Thyroid gland (tissue), 4 donors: ENCODE results near the gene LFNG. TPM values are rescaled to one million over a fixed set of nuclear protein-coding genes. Genes with fewer than 3 reads are reported as not detected.

Source experiments
- DNase-seq, 2 donors: peaks; one replicate each; pipeline ENCODE4 v3.0.0-alpha.2; 2019
- H3K27ac ChIP-seq, 3 donors: fragments of 200-600 bp; sonication (generic); 1 replicate in 2 of 3; 2 replicates in 1 of 3; pipeline ENCODE4 v1.5.1; 2016 to 2019; ENCODE audit warnings: mild to moderate bottlenecking in 1 of 3, moderate library complexity in 1 of 3
- H3K27me3 ChIP-seq: fragments of 200-600 bp; sonication (generic); one replicate; pipeline ENCODE4 v1.5.1; 2019
- H3K36me3 ChIP-seq, 2 donors: fragments of 200-600 bp; sonication (generic); one replicate each; pipeline ENCODE4 v1.5.1; 2016 to 2019
- H3K4me1 ChIP-seq, 2 donors: fragments of 200-600 bp; sonication (generic); one replicate each; pipeline ENCODE4 v1.5.1; 2017 to 2019
- H3K4me3 ChIP-seq, 3 donors: fragments of 200-600 bp; sonication (generic); replicated peaks in 1 of 3; 1 replicate in 2 of 3; 2 replicates in 1 of 3; pipeline ENCODE4 v1.5.1; 2016; ENCODE audit warnings: mild to moderate bottlenecking in 1 of 3
- H3K9me3 ChIP-seq: fragments of 200-600 bp; sonication (generic); one replicate; pipeline ENCODE4 v1.5.1; 2017
- POLR2A ChIP-seq, 2 donors: fragments of 450-650 bp; IDR thresholded peaks; one replicate each; pipeline ENCODE4 v1.6.1; 2017; ENCODE audit warnings: antibody characterized with exemption in 2 of 2, mild to moderate bottlenecking in 2 of 2, moderate library complexity in 1 of 2
- WGBS, 2 donors: methylation state at CpG; one replicate each; pipeline ENCODE4 v1.1.5; 2017; 5-methylcytosine and 5-hydroxymethylcytosine counted together
- intact Hi-C: fragments of 100-400 bp; cut with DNase I; formaldehyde crosslinking; loops from one replicate; pipeline ENCODE4 v1.15.1; 2023
- total RNA-seq, 4 donors: library from RNA; depleted of rRNA; stranded (reverse); fragments of >200 nt; gene quantifications; one replicate each; pipeline ENCODE4 v1.2.3, GENCODE V29; 2016
- TF ChIP-seq, protein P1 (sequence below), 6 experiments: fragments of 200-600 bp in 3 of 6; fragments of 450-650 bp in 3 of 6; sonication (generic) in 3 of 6; IDR thresholded peaks; one replicate each; pipeline ENCODE4 v1.5.1; 2016 to 2019; ENCODE audit warnings: antibody characterized with exemption in 6 of 6, mild to moderate bottlenecking in 2 of 6, inconsistent platforms in 1 of 6, moderate library complexity in 1 of 6

LFNG gene
- total RNA-seq, 4 donors from 2014 or later = 3.8 to 6.1 (median 4.8) TPM

DNA sequence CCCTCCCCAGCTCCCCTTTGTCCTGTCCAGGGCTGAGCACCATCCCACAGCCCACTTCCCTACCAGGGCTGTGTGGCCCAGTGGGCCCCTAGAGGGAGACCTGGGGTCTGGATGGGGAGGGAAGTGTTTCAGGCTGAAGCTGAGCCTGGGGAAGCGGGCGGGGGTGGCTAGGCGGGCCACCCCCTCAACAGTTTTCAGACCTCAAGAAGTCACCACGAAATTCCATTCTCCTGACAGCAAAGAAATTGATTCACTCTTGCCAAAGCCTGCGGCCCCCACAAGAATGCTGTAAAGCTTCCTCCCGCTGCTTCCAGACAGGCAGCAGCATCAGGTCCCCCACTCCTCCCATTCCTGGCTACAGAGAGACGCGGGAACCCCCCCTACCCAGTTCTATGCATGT, 2.5 kb upstream of the LFNG start:
- Histone ChIP-seq H3K4me3 (no peak overlapping the region), H3K9me3 (no peaks in the 10 kb centered on the region), H3K36me3 (no peaks in the 10 kb centered on the region), H3K27ac (no peak overlapping the region), H3K27me3 (peaks cover 7% of the 10 kb centered on the region), H3K4me1 (peaks cover 15 to 36% of the 10 kb centered on the region in 2 donors)
- DNase-seq = no peak
- TF ChIP-seq, protein P1, sequence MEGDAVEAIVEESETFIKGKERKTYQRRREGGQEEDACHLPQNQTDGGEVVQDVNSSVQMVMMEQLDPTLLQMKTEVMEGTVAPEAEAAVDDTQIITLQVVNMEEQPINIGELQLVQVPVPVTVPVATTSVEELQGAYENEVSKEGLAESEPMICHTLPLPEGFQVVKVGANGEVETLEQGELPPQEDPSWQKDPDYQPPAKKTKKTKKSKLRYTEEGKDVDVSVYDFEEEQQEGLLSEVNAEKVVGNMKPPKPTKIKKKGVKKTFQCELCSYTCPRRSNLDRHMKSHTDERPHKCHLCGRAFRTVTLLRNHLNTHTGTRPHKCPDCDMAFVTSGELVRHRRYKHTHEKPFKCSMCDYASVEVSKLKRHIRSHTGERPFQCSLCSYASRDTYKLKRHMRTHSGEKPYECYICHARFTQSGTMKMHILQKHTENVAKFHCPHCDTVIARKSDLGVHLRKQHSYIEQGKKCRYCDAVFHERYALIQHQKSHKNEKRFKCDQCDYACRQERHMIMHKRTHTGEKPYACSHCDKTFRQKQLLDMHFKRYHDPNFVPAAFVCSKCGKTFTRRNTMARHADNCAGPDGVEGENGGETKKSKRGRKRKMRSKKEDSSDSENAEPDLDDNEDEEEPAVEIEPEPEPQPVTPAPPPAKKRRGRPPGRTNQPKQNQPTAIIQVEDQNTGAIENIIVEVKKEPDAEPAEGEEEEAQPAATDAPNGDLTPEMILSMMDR (IDR thresholded peaks at IDR 0.05) = no peak
- no peak for TF ChIP-seq POLR2A (IDR thresholded peaks at IDR 0.05)
- intact Hi-C loops = no loop called here
- 74 to 79% methylated on average over 8 of the region's 8 CpGs for WGBS, 2 donors

DNA sequence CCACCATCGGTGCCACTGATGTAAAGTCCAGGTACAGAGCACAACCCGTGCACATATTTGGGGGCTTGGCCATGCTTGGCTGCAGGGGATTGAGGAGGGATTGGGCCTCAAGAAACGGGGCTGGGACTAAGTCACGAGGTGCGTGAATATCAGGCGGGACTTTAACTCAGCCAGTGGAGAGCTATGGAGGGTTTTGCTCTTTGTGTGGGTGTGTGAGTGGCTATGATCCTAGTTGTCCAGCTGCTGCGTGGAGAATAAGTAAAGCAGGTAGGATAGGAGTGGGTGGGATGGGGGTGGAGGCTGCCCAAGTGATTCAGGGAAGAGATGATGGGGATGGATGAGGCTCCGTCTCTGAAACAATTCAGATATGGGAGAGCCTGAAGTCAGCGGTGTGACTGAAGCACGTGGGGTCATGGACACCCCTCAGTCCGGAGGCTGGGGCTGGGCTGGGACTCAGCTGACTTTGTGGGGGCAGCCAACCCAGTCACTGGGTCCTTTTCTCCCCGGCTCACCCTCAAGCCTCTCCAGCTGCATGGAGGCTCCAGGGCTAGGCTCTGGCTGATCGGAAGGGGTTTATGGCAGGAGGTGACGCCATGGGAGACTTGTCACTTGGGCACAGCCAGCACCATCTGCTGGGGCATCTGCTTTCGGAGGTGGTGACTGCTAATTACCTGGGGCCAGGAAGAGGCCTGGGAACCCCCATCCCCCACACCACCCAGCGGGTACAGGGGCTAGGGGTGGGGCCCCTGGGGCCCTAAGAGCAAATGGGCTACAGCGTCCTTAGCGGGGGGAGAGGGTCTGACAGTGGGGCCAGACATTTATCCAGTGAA, 1.7 kb upstream of the LFNG start:
- TF ChIP-seq, protein P1 (IDR thresholded peaks at IDR 0.05) = no peak
- no peak for TF ChIP-seq POLR2A (IDR thresholded peaks at IDR 0.05)
- Histone ChIP-seq H3K4me1 (peaks cover 15 to 38% of the 10 kb centered on the region in 2 donors), H3K27ac (no peak overlapping the region), H3K4me3 (no peak overlapping the region), H3K9me3 (no peaks in the 10 kb centered on the region), H3K36me3 (no peaks in the 10 kb centered on the region), H3K27me3 (peaks cover 7% of the 10 kb centered on the region)
- WGBS, 2 donors = 52 to 60% methylated on average over 13 to 16 of the region's 18 CpGs
- intact Hi-C loops = no loop called here
- no peak for DNase-seq

DNA sequence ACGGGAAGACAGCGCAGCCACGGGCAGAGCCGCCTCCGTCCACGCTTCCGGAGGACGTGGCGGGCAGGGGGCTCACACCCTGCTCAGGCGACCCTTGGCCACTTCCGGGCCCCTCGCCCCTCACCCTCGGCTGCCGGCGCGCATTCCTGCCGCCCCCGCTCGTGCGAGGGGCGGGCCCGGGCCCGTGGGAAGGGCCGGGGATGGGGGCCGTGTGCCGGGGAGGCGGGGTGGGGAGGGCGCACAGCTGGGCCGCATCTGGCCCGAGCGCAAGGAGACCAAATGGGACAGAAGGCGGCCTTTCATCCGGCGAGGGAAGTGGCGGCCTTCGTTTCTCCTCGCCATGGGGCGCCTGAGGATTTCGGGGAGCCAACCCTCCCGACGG, 846 bp upstream of the LFNG start:
- no peak for TF ChIP-seq POLR2A (IDR thresholded peaks at IDR 0.05)
- TF ChIP-seq, protein P1 (IDR thresholded peaks at IDR 0.05) = no peak
- Histone ChIP-seq H3K27me3 (peaks cover 7% of the 10 kb centered on the region), H3K36me3 (no peaks in the 10 kb centered on the region), H3K4me3 (peak overlapping the region in 2 of 3 donors; percentile 30 to 83), H3K27ac (no peak overlapping the region), H3K9me3 (no peaks in the 10 kb centered on the region), H3K4me1 (peaks cover 23 to 46% of the 10 kb centered on the region in 2 donors)
- WGBS, 2 donors = 1 to 2% methylated on average over 28 to 29 of the region's 41 CpGs
- intact Hi-C loops = no loop called here
- no peak for DNase-seq

DNA sequence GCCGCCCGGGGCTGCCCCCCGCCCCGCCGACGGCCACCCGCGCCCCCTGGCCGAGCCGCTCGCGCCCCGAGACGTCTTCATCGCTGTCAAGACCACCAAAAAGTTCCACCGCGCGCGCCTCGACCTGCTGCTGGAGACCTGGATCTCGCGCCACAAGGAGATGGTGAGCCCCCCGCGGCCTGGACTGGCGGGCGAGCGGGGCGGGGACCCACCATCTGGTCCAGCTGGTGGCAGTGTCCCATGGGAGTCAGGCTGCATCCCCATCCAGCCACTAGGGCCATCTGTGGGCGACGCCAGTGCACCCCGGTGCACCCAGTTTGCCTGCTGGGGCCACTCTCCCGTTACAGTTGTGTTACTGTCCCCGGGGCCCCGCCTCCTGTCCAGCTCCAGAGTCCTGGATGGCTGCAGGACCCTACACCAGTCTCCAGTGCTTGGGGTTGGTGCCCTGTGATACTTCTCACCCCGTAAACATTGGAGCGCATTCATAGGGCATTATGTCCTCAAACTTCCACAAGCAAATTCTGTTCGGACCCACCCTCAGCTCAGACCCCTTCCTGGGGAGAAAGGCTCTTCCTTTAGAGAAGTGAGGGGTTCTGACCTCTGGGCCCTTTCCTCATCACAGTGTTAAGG, 672 bp downstream of the LFNG start:
- H3K27ac ChIP-seq = no peak overlapping the region
- DNase-seq = no peak
- H3K4me3 ChIP-seq = peak overlapping the region in 1 of 3 donors; percentile 31
- intact Hi-C loops = no loop called here
- WGBS, 2 donors = 7% methylated on average over 12 of the region's 37 CpGs; no CpG with 5 or more reads in 1 of the 2 donors
- TF ChIP-seq POLR2A (IDR thresholded peaks at IDR 0.05) = no peak
- TF ChIP-seq, protein P1 (IDR thresholded peaks at IDR 0.05) = no peak
- H3K4me1 ChIP-seq = peaks cover 36 to 58% of the 10 kb centered on the region in 2 donors
- no peaks in the 10 kb centered on the region for H3K36me3 ChIP-seq
- no peaks in the 10 kb centered on the region for H3K9me3 ChIP-seq
- H3K27me3 ChIP-seq = peaks cover 7% of the 10 kb centered on the region
